Measurements from ENCODE around the gene NMD3. TPM values are rescaled to one million over a fixed set of nuclear protein-coding genes. Genes with fewer than 3 reads are reported as not detected.
A peak's percentile ranks its signal among the peaks of the same experiment; 100 is the strongest.

The NMD3 gene
- total RNA-seq (ENCODE audit: insufficient read depth, low replicate concordance), result 64.3 TPM

- peak; percentile 98 for DNase-seq (ENCODE audit: low spot score)
Measured at GRCh38 chr3:161220850-161221753, at the start of gene NMD3. TSS of gene NMD3 (plus strand) at chr3:161221311. CDS start at chr3:161222014, 703 bp downstream.

GRCh38 chr3:161171639-161172552 is 49.2 kb upstream of the NMD3 start:
- no peak for DNase-seq (ENCODE audit: low spot score)

- DNase-seq (ENCODE audit: low spot score), result no peak
Measured at GRCh38 chr3:161175506-161175905, 45.6 kb upstream of the NMD3 start.

GRCh38 chr3:161177991-161178390 is 43.1 kb upstream of the NMD3 start:
- no peak for DNase-seq (ENCODE audit: low spot score)

- DNase-seq (ENCODE audit: low spot score), result peak; percentile 82
Measured at GRCh38 chr3:161181371-161181770, 39.7 kb upstream of the NMD3 start.

GRCh38 chr3:161187046-161187445 is 34.1 kb upstream of the NMD3 start:
- no peak for DNase-seq (ENCODE audit: low spot score)

GRCh38 chr3:161197855-161198850 is 23.0 kb upstream of the NMD3 start:
- no peak for DNase-seq (ENCODE audit: low spot score)

- DNase-seq (ENCODE audit: low spot score), result no peak
Measured at GRCh38 chr3:161199926-161200325, 21.2 kb upstream of the NMD3 start.

- no peak for DNase-seq (ENCODE audit: low spot score)
Measured at GRCh38 chr3:161203485-161204098, 17.5 kb upstream of the NMD3 start.

GRCh38 chr3:161208931-161209330 is 12.2 kb upstream of the NMD3 start:
- no peak for DNase-seq (ENCODE audit: low spot score)

- no peak for DNase-seq (ENCODE audit: low spot score)
Measured at GRCh38 chr3:161212171-161212771, 8.8 kb upstream of the NMD3 start.

GRCh38 chr3:161212906-161213305 is 8.2 kb upstream of the NMD3 start:
- no peak for DNase-seq (ENCODE audit: low spot score)

GRCh38 chr3:161213644-161214043 is 7.5 kb upstream of the NMD3 start:
- no peak for DNase-seq (ENCODE audit: low spot score)

GRCh38 chr3:161215185-161215584 is 5.9 kb upstream of the NMD3 start:
- no peak for DNase-seq (ENCODE audit: low spot score)

GRCh38 chr3:161217496-161217895 is 3.6 kb upstream of the NMD3 start:
- no peak for DNase-seq (ENCODE audit: low spot score)

- no peak for DNase-seq (ENCODE audit: low spot score)
Measured at GRCh38 chr3:161219495-161219894, 1.6 kb upstream of the NMD3 start.

- DNase-seq (ENCODE audit: low spot score), result peak; percentile 61
Measured at GRCh38 chr3:161221806-161222600, 892 bp downstream of the NMD3 start.

- DNase-seq (ENCODE audit: low spot score), result peak; percentile 2
Measured at GRCh38 chr3:161222662-161223061, 1.6 kb downstream of the NMD3 start.

- DNase-seq (ENCODE audit: low spot score), result no peak
Measured at GRCh38 chr3:161224786-161225185, 3.7 kb downstream of the NMD3 start.

Data from umbilical cord (tissue), 2 donors.